Smooth muscle cell of the brain vasculature (primary cell): Measurements from ENCODE around the gene RPS16.

Source experiments
- DNase-seq: peaks from one replicate; pipeline ENCODE4 v3.0.0-alpha.2; 2012; ENCODE audit warnings: low read depth, low spot score

Gene RPS16

GRCh38 chr19:39449116-39449797 lies 13.5 kb upstream of the RPS16 start:
- no peak for DNase-seq

GRCh38 chr19:39448271-39448670 lies 12.5 kb upstream of the RPS16 start:
- DNase-seq: no peak

DNA sequence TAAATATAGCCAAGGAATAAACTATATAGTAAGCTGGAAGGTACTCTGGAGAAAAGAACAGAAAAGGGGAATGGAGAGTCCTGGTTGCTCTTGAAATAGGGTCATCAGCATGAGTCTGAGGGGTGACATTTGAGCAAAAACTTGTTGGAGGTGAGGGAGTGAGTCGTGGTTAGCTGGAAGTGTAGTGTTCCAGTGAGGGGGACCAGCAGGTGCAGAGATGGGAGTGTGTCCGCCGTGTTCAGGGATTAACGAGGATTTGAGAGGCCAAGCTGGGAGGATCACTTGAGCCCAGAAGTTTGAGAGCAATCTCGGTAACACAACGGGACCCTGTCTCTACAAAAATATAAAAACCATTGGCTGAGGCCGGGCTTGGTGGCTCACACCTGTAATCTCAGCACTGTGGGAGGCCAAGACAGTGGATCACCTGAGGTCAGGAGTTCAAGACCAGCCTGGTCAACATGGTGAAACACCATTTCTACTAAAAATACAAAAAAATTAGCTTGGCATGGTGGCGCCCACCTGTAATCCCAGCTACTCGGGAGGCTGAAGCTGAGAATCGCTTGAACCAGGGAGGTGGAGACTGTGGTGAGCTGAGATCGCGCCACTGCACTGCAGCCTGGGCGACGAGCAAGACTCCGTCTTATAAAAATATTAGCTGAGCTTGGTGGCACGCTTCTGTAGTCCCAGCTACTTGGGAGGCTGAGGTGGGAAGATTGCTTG lies 10.8 kb upstream of the RPS16 start:
- DNase-seq: no peak

DNA sequence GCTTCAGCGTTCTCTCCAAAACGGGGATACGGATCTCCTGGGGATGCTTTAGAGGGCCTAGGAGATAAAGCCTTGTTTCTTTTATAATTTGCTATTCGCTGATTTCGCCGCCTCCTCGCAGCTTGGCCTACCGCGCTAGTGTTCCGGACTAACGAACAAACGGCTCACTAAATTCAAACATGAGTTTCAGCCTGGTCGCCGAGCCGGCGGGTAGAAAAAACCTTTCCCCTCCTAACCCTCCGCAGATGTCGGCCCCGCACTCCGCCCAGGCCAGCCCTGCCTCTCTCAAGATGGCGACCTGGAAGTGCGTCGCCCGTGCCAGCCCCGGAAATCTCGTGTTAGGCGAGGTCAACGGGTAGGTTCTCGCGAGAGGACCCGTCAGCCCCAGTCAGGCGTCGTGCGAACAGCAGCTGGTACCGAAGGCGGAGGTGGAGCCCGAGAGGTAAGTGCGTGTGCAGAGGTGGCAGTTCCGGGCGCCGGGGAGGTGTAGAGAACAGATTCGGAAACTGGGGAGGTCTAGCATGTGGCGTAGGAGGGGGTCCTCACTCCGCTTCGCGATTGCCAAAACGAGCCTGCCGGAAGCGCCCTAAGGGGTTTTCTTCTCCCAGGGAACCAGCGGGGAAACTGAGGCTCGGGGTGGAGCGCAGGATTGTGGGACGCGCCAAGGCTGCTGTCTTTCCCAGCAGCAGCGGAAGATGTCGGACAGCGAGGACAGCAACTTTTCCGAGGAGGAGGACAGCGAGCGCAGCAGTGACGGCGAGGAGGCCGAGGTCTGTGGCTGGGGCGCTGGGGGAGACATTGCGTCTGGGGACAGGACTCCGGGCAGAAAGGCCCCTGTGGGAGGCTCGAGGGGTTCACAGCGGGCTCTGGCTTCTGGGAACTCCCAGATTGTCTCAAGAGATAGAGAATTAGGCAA lies 9.7 kb upstream of the RPS16 start, which contains the start of gene SUPT5H:
TSS of gene SUPT5H (plus strand) at position 387 of the 916 bp plus-strand sequence. CDS start at position 696, 309 bp downstream.
- peak; percentile 95 for DNase-seq

- DNase-seq: no peak
These were observed 8.9 kb upstream of the RPS16 start for GRCh38 chr19:39444598-39445195.

DNA sequence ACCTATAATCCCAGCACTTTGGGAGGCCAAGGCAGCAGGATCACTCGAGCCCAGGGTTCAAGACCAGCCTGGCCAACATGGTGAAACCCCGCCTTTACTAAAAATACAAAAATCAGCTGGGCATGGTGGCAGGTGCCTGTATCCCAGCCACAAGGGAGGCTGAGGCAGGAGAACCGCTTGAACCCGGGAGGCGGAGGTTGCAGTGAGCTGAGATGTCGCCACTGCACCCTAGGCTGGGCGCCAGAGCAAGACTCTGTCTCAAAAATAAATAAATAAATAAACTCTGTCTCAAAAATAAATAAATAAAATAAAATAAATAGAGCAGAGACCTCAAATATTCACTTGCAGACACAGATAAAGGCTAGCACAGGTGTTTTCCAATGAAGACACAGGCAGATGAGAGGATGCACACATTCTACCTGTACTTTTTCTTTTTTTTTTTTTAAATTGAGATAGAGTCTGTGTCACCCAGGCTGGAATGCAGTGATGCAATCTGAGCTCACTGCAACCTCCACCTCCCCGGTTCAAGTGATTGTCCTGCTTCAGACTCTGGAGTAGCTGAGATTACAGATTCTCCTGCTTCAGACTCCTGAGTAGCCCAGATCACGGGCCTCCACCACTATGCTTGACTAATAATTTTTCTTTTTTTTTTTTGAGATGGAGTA lies 2.7 kb upstream of the RPS16 start:
- DNase-seq: no peak

DNA sequence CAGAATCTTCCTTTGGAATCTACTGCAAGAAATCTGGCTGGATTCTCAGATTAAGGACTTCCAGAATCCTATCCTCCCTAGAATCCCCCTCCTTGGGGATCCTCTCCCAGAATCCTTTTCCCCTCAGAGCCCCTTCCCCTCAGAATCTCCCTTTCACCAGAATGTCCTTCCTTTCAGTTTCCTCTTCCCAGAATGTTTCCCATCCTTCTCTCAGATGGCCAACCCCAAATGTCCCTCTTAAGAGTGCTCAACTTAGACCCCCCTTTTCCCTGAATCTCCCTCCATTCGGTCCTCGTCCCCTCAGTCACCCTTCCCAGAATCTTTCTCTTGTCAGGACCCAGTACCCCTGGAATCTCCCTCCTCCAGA lies 584 bp upstream of the RPS16 start:
- no peak for DNase-seq

DNA sequence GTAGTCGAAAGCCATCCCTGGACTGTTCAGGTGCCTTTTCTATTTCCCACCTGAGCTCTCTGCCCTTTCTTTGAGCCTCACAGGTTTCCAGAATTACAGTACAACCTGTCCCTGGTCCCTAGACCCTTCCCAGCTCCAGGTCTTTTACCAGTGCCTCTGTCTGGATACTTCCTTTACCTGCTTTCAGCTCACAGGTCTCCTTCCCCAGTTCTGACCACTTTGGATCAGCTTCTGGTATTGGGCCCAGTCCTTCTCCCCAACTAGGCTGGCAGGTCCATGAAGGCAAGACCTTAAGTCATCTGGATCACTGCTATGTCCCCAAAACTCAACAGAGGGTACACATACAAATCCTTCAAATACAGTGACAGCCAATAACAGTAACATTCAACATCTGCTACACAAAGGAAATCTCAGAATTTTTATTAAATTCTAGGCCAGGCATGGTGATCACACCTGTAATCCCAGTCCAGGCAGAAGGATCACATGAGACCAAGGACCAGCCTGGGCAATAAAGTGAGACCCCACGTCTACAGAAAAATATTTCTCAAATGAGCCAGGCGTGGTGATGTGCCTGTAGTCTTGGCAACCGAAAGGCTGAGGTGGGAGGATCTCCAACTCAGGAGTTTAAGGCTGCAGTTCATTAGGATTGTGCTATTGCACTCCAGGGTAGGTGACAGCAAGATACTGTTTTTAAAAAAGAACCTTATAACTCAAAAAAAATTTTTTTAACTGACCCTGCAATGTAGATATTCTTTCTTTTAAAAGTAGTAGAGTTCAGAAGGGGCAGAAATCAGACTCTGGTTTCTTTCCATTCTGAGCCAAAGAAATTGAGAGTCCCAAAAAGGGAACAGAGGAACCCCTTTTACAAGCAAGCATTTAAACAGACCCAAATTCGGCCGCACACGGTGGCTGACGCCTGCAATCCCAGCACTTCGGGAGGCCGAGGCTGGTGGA lies 1.3 kb downstream of the RPS16 start:
- no peak for DNase-seq

GRCh38 chr19:39433480-39434079 lies 2.2 kb downstream of the RPS16 start:
- DNase-seq: no peak

DNA sequence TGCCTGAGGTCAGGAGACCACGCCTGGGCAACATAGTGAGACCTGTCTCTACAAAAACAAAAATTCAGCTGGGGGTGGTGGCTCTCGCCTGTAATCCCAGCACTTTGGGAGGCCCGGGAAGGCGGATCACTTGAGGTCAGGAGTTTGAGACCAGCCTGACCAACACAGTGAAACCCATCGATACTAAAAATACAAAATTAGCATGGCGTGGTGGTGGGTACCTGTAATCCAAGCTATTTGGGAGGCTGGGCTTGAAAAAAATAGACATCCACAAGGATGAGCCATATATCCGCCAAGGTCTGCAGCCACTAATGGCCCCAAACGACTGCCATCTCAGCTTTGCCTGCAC lies 3.1 kb downstream of the RPS16 start:
- DNase-seq: no peak

- peak; percentile 89 for DNase-seq
These were observed 4.8 kb downstream of the RPS16 start for GRCh38 chr19:39430675-39431593.

GRCh38 chr19:39428283-39429112 lies 7.3 kb downstream of the RPS16 start:
- peak; percentile 93 for DNase-seq

- no peak for DNase-seq
These were observed 8.0 kb downstream of the RPS16 start for GRCh38 chr19:39427707-39428106.

DNA sequence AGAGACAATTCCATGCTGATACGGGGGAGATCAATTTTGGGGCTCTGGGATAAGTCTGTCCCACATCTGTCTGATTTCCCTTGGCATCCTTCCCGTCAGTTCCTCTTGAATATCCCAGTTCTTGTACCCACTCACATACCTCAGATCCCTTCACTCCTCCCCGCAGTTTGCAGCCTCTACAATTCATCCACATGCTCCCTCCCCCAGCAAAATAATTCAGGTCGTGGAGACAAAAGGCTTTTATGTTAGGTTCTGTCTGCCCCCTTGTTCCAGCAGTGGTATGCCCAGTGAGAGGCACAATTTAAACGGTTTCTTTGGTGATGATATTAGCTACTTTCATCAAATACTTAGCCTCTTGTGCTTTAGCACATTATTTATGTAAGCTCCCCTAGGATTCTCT lies 9.6 kb downstream of the RPS16 start:
- no peak for DNase-seq

DNA sequence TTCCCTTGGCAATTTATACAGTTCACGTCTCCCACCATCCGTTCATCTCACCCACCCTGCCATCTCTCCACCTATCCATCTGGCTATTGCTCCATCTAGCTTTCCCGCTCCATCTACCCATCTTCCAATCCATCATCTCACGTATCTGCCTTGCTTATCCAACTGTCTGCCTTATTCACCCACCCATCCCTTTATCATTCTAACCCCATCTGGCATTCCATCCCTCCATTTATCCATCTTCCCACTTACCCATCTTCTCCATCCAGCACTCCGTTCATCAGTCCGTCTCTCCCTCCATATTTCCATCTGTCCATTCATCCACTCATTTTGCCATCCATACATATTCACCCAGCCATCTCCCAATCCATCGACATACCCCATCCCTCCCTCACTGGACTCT lies 10.0 kb downstream of the RPS16 start:
- DNase-seq: no peak

DNA sequence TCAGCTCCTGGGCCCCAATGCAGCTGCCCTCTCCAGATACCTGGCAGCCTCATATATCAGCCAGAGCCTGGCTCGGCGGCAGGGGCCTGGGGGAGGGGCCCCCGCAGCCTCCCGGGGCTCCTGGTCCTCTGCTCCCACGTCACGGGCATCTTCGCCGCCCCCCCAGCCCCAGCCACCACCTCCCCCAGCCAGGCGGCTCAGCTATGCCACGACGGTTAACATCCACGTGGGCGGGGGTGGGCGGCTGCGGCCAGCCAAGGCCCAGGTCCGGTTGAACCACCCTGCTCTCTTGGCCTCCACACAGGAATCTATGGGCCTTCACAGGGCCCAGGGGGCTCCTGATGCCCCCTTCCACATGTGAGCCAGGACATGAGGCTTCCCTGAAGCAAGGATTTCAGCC lies 10.8 kb downstream of the RPS16 start:
- no peak for DNase-seq

- DNase-seq: no peak
These were observed 12.3 kb downstream of the RPS16 start for GRCh38 chr19:39423258-39424086.
